Frontal cortex (tissue), 1 donor: ENCODE measurements around the gene PROC. TPM values are rescaled to one million over a fixed set of nuclear protein-coding genes. Genes with fewer than 3 reads are reported as not detected.

Source experiments
- small RNA-seq: library from RNA; depleted of rRNA; stranded (forward); fragments of <200 nt; gene quantifications from one replicate; pipeline ENCODE3, GENCODE V24; 2014
- total RNA-seq: library from RNA; depleted of rRNA; stranded (reverse); fragments of >200 nt; gene quantifications from one replicate; pipeline ENCODE4 v1.2.3, GENCODE V29; 2014

The PROC gene
- total RNA-seq, 1 donor from 2014 or later, result not detected

Small RNA genes within 50 kb of the gene (small RNA-seq; reads per million reads assigned to genes)
- gene MIR4783, result not detected
- gene RNU4-48P, result not detected

Other genes starting within 250 kb of the PROC start
- 2.4 TPM for gene CYP27C1, start 198.1 kb upstream of the PROC start, total RNA-seq
- gene ERCC3, start 124.3 kb upstream of the PROC start, total RNA-seq, result 46.1 TPM
- 37.9 TPM for gene MAP3K2, start 30.5 kb upstream of the PROC start, total RNA-seq
- 37.9 TPM for gene IWS1, start 108.1 kb downstream of the PROC start, total RNA-seq
- under 0.01 TPM for gene MYO7B, start 117.3 kb downstream of the PROC start, total RNA-seq
- 4.1 TPM for gene GPR17, start 227.7 kb downstream of the PROC start, total RNA-seq